Endothelial cell of umbilical vein (primary cell): Measurements from ENCODE around the gene FHOD3. TPM values are rescaled to one million over a fixed set of nuclear protein-coding genes. Genes with fewer than 3 reads are reported as not detected.

Source experiments
- BruUV-seq: library from RNA; stranded (reverse); fragments of 400-500 nt; replicated peaks from 2 replicates; lab custom pipeline; 2021; lab: Mats Ljungman, UMichigan
- CTCF ChIA-PET: fragments of 300-600, 350-600 bp; sonication (Branson Sonifier 250); formaldehyde crosslinking; loops from one replicate; lab custom pipeline; 2021; ENCODE audit warnings: antibody characterized with exemption, inconsistent platforms; lab: Charles Lee
- POLR2A ChIA-PET: fragments of 300-600, 350-600 bp; sonication (Branson Sonifier 250); formaldehyde crosslinking; loops from one replicate; lab custom pipeline; 2021; ENCODE audit warnings: antibody characterized with exemption, inconsistent platforms; lab: Charles Lee
- DNase-seq: peaks from one replicate; pipeline ENCODE4 v3.0.0-alpha.2; 2011; ENCODE audit warnings: low read depth, low spot score
- FAIRE-seq: peaks from 2 replicates; lab custom pipeline; 2011; peaks lifted over from hg19 to GRCh38; lab: Jason Lieb, UNC
- H2AFZ ChIP-seq: 2 replicates; pipeline ENCODE4 v1.6.0; 2012; ENCODE audit warnings: low read depth, low read length, control low read depth, inconsistent platforms
- H3K27ac ChIP-seq: 2 replicates; pipeline ENCODE4 v1.5.1; 2011; ENCODE audit warnings: low read depth, mild to moderate bottlenecking, control low read depth, low read length, moderate library complexity; ENCODE audit not compliant: insufficient read depth
- H3K27me3 ChIP-seq, 2 experiments: 2 replicates each; pipeline versions ENCODE4 v1.6.0 to v1.6.1; 2011; ENCODE audit warnings: low read length in 2 of 2, mixed read lengths in 1 of 2; ENCODE audit not compliant: control insufficient read depth in 2 of 2, insufficient read depth in 2 of 2
- H3K36me3 ChIP-seq, 2 experiments: 2 replicates in 1 of 2; 3 replicates in 1 of 2; pipeline ENCODE4 v1.5.1; 2011; ENCODE audit warnings: low read length in 2 of 2, mild to moderate bottlenecking in 1 of 2, moderate library complexity in 1 of 2; ENCODE audit not compliant: control insufficient read depth in 2 of 2, insufficient read depth in 2 of 2; ENCODE audit errors: extremely low read depth in 1 of 2
- H3K4me1 ChIP-seq: 3 replicates; pipeline ENCODE4 v1.5.1; 2011; ENCODE audit warnings: mild to moderate bottlenecking, low read length; ENCODE audit not compliant: control insufficient read depth, insufficient read depth; ENCODE audit errors: extremely low read depth
- H3K4me2 ChIP-seq: 2 replicates; pipeline ENCODE4 v1.6.1; 2011; ENCODE audit warnings: low read length, control low read depth, mixed read lengths; ENCODE audit not compliant: insufficient read depth
- H3K4me3 ChIP-seq, 3 experiments: fragments of 200-600 bp in 1 of 3; sonication (generic), shearing (Covaris generic) in 1 of 3; replicated peaks in 1 of 3; 2 replicates each; pipeline ENCODE4 v1.5.1; 2011 to 2016; ENCODE audit warnings: control low read depth in 3 of 3, low read length in 3 of 3, mild to moderate bottlenecking in 2 of 3, inconsistent platforms in 1 of 3, low read depth in 1 of 3, moderate library complexity in 1 of 3; ENCODE audit not compliant: insufficient read depth in 1 of 3
- H3K79me2 ChIP-seq: 2 replicates; pipeline ENCODE4 v1.6.0; 2012; ENCODE audit warnings: low read length, inconsistent platforms; ENCODE audit not compliant: control insufficient read depth, insufficient read depth
- H3K9ac ChIP-seq: replicated peaks from 2 replicates; pipeline ENCODE3; 2011; ENCODE audit warnings: low read length, control low read depth; ENCODE audit not compliant: insufficient read depth; ENCODE audit errors: extremely low read depth
- H3K9me1 ChIP-seq: replicated peaks from 3 replicates; pipeline ENCODE4 v1.6.0; 2011; ENCODE audit warnings: mild to moderate bottlenecking, low read length; ENCODE audit not compliant: control insufficient read depth, insufficient read depth; ENCODE audit errors: extremely low read depth
- H3K9me3 ChIP-seq: replicated peaks from 2 replicates; pipeline ENCODE4 v1.5.1; 2012; ENCODE audit warnings: low read length, inconsistent platforms; ENCODE audit not compliant: control insufficient read depth, insufficient read depth
- H4K20me1 ChIP-seq: replicated peaks from 2 replicates; pipeline ENCODE3; 2011; ENCODE audit warnings: mild to moderate bottlenecking, low read length; ENCODE audit not compliant: control insufficient read depth, insufficient read depth; ENCODE audit errors: extremely low read depth
- EZH2 ChIP-seq: IDR thresholded peaks from 2 replicates; pipeline ENCODE4 v1.6.1; 2012; ENCODE audit warnings: borderline replicate concordance, low read depth, mild to moderate bottlenecking, moderate library complexity, low read length, inconsistent platforms; ENCODE audit not compliant: severe bottlenecking
- FOS ChIP-seq: IDR thresholded peaks from 2 replicates; pipeline ENCODE4 v1.6.1; 2011; ENCODE audit warnings: mild to moderate bottlenecking, low read length, moderate library complexity, borderline replicate concordance; ENCODE audit not compliant: insufficient read depth
- GATA2 ChIP-seq: IDR thresholded peaks from 2 replicates; pipeline ENCODE4 v1.7.0; 2011; ENCODE audit warnings: low read depth, mild to moderate bottlenecking, moderate library complexity, mixed read lengths, low read length; ENCODE audit not compliant: insufficient read length, insufficient read depth
- JUN ChIP-seq: IDR thresholded peaks from 2 replicates; pipeline ENCODE4 v1.6.1; 2011; ENCODE audit warnings: borderline replicate concordance, low read depth; ENCODE audit not compliant: insufficient read length, insufficient read depth
- MYC ChIP-seq: IDR thresholded peaks from one replicate; pipeline ENCODE4 v1.6.1; 2011; ENCODE audit warnings: mild to moderate bottlenecking, low read depth, low read length
- POLR2A ChIP-seq: IDR thresholded peaks from 2 replicates; pipeline ENCODE4 v1.6.1; 2012; ENCODE audit warnings: low read depth, mild to moderate bottlenecking, control low read depth, low read length
- POLR2AphosphoS5 ChIP-seq: IDR thresholded peaks from 2 replicates; pipeline ENCODE4 v1.6.1; 2012; ENCODE audit warnings: low read depth, mild to moderate bottlenecking, control low read depth, low read length, moderate library complexity; ENCODE audit not compliant: insufficient read depth
- dilution Hi-C: fragments of 300-500 bp; cut with MboI; formaldehyde crosslinking; loops from one replicate; pipeline ENCODE4 v1.15.0; 2019; ENCODE audit warnings: low sequenced_read_pairs; ENCODE audit not compliant: extremely low pct_ligation_motif_present
- intact Hi-C: fragments of 100-400 bp; cut with micrococcal nuclease; formaldehyde crosslinking; loops from one replicate; pipeline ENCODE4 v1.10.0; 2022
- polyA plus RNA-seq, 4 experiments: library from polyadenylated mRNA; depleted of rRNA in 3 of 4; stranded (reverse) in 3 of 4; unstranded in 1 of 4; fragments of >200 nt; gene quantifications; 2 replicates each; pipeline versions ENCODE4 v1.2.1 to v1.2.3, GENCODE V29; 2011 to 2012; ENCODE audit warnings: missing spikeins in 1 of 4
- total RNA-seq: library from RNA; stranded (reverse); gene quantifications from 2 replicates; pipeline ENCODE4 v1.2.3, GENCODE V29; 2021
- TF ChIP-seq, protein P1 (sequence below): IDR thresholded peaks from 2 replicates; pipeline ENCODE4 v1.6.1; 2011; ENCODE audit not compliant: insufficient read depth, insufficient read length
- TF ChIP-seq, protein P2 (sequence below), 2 donors: IDR thresholded peaks; 1 replicate in 1 of 2; 2 replicates in 1 of 2; pipeline ENCODE4 v1.5.1; 2011; ENCODE audit warnings: low read length in 2 of 2, mild to moderate bottlenecking in 2 of 2, moderate library complexity in 2 of 2, control low read depth in 1 of 2, inconsistent platforms in 1 of 2, low read depth in 1 of 2; ENCODE audit not compliant: insufficient read depth in 1 of 2; ENCODE audit errors: extremely low read depth in 1 of 2

Gene FHOD3
- total and polyA plus RNA-seq, 2 donors (not counting 3 experiments of a cell fraction or from before 2014, with no cell fraction given): 0.06 to 1.5 TPM

DNA sequence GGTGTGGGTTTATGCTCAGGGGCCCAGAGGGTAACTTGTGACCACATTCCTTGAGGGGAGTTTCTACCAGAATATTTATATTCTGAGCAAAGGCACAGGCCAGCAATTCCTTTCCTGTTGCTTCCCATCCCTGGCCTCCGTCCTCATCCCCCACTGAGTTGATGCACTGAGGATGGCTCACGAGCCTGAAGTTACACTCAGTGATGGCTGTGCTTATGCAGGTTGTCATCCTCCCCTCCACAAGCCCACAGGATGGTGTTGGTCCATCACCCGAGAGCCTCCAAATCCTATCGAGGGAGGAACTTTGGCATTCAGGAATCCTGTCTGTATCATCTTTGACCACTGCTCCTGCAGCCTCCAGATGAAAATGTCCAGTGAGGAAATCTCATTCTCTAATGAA, 28.4 kb upstream of the FHOD3 start:
- CTCF ChIA-PET: no interaction called here
- no TSS peak for BruUV-seq

More for the DNA sequence above, 28.4 kb upstream of the FHOD3 start:
- Histone ChIP-seq H3K9me1 (no peaks in the 10 kb centered on the region), H2AFZ (no peak overlapping the region), H3K36me3 (no peaks in the 10 kb centered on the region), H3K9ac (no peak overlapping the region), H3K27me3 (peaks cover 2 to 5% of the 10 kb centered on the region in 2 experiments), H3K4me1 (no peaks in the 10 kb centered on the region), H4K20me1 (no peaks in the 10 kb centered on the region), H3K9me3 (no peaks in the 10 kb centered on the region), H3K79me2 (no peaks in the 10 kb centered on the region), H3K27ac (no peak overlapping the region), H3K4me3 (no peak overlapping the region), H3K4me2 (no peak overlapping the region)
- DNase-seq: no peak
- intact Hi-C loops (no loop called here), dilution Hi-C loops (no loop called here)
- TF ChIP-seq POLR2A (no peak), POLR2AphosphoS5 (no peak), JUN (no peak), EZH2 (no peak), FOS (no peak), GATA2 (no peak), MYC (no peak)
- TF ChIP-seq, protein P1, sequence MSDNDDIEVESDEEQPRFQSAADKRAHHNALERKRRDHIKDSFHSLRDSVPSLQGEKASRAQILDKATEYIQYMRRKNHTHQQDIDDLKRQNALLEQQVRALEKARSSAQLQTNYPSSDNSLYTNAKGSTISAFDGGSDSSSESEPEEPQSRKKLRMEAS: no peak
- TF ChIP-seq, protein P2, sequence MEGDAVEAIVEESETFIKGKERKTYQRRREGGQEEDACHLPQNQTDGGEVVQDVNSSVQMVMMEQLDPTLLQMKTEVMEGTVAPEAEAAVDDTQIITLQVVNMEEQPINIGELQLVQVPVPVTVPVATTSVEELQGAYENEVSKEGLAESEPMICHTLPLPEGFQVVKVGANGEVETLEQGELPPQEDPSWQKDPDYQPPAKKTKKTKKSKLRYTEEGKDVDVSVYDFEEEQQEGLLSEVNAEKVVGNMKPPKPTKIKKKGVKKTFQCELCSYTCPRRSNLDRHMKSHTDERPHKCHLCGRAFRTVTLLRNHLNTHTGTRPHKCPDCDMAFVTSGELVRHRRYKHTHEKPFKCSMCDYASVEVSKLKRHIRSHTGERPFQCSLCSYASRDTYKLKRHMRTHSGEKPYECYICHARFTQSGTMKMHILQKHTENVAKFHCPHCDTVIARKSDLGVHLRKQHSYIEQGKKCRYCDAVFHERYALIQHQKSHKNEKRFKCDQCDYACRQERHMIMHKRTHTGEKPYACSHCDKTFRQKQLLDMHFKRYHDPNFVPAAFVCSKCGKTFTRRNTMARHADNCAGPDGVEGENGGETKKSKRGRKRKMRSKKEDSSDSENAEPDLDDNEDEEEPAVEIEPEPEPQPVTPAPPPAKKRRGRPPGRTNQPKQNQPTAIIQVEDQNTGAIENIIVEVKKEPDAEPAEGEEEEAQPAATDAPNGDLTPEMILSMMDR (IDR thresholded peaks at IDR 0.05; ENCODE audit: extremely low read depth in 1 of 2, insufficient read depth in 1 of 2, low read depth in 1 of 2, low read length in 2 of 2): no peak
- POLR2A ChIA-PET: no interaction called here
- FAIRE-seq: no peak
